Inflammatory macrophage (primary cell): ENCODE results near the gene PRLR.
"Not testable (repeated sequence)": the region's sequence is repeated elsewhere in the genome, so short reads cannot be mapped to it uniquely, and the experiment has no call there.

Experiments
- DNase-seq, 2 donors: peaks; one replicate each; pipeline ENCODE4 v3.0.0-alpha.2; 2020 to 2022
- total RNA-seq, 18 experiments: gene quantifications; one replicate each; lab custom pipeline; 2026; ENCODE audit warnings: mixed read lengths in 6 of 18, inconsistent platforms in 2 of 18; lab: John Stamatoyannopoulos, UW

PRLR gene
- 0.08 to 5.9 (median 0.91) reads per million in 18 experiments for total RNA-seq

DNA sequence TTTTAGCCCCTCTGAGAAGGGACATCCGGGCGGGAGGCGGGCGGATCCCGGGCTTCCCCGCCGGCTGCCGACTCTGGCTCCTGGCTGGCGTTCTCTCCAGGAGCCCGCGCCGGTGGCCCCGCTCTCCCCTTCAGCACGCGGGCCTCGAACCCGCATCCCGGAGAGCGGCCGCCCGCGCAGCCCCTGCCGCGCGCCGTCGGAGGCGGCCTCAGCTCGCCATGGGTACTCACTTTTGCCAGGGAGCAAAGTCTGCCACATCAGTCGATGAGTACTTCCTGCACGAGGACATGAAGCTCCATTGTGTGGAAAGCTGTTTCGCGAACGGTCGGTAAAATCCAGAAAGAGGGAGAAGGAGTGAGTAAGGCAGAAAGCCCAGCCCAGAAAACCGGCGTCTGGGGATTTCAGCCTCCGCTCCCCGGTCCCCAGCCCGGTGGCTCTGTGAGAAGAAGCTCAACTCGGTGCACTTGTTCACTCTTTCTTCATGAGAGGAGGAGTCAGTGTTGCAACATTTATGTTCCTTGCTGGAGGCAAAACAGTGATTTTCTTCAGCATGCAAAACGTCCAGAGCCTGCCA lies at the start of gene PRLR:
PRLR (minus strand) TSS at position 450 of the 574 bp plus-strand sequence. CDS start 140,867 bp downstream, outside the sequence.
- peak; percentile 48 to 59 for DNase-seq

DNA sequence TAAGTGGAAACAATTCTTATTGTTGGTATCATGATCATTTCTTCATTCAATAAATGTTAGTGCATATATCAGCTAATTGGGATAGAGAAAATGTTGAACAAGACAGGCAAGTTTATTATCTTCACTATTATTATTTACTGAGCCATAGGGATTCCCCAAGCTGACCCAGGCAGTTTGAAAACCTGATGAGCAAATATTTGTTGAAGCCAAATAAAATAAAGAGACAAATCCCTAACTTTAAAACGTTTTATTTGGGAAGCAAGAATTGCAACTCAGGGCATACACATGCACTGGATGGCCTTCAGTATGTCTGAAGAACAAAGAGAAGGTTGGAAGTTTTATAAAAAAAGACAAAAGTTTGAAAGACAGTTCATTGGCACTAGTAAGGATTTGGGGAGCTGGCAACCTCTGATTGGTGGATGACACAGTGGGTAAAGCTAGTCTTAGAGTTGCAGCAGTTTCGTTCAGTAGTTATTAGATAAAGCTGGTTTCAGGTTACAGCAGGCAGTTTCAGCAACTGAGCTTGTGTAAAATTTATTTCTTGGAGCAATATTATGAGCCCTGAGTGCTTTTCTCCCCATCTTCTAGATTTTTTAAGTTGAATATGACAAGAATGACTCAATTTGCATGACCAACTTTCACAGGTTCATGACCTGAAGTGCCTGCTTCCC lies 44.7 kb upstream of the PRLR start:
- DNase-seq: no peak

DNA sequence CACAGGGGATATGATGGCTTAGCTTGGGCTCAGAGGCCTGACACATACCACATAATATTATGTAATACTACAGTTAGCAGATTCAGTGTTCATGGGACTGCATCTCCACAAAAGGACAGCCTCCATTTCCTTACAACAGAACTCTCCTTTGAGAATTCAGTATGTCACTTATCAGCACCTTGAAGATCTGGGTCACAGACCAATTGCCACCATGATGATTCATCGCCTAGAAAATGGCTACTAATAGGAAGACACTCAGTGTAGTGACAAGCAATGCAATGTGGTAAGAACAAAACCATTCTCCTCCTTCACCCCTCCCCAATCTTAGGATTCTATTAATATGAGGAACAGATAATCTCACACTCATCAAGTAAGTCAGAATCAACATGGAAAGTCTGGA lies 38.7 kb upstream of the PRLR start:
- no peak for DNase-seq

DNA sequence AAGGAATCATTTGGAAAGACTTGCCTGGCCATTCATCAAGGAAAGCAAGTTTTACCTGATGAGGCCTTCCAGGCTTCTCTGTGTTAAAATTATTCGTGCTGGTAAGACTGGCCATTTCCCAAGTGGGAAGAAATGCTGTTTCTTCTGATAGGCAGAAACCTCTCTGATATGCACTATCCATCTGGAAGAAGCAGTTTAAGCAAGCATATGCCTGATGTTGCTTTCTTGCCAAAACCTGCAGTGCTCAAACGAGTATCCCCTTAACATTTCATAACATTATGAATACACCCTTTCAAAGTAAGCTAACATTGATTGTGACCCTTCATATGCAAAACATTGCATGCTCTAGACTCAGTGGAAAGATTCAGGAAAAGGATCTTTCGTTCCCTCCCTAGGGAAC lies 36.0 kb upstream of the PRLR start:
- no peak for DNase-seq

DNA sequence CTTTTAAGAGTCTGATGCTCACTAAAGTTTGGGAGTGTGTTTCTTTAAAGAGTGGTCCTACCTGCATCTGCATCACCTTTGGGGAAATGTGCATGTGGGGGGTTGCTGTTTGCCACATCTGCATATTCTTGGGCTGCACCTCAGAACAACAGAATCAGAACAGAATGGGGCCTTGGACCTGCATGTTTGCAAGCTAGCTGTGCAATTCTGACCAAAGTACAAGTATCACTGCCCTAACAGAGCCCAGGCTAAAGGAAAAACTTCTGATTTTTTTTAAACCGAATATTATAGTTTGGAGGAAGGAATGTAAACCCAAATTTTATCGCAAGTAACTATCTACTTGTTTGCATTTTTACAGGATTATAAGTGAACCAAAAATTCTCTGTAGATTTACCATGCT lies 34.2 kb upstream of the PRLR start:
- no peak for DNase-seq

DNA sequence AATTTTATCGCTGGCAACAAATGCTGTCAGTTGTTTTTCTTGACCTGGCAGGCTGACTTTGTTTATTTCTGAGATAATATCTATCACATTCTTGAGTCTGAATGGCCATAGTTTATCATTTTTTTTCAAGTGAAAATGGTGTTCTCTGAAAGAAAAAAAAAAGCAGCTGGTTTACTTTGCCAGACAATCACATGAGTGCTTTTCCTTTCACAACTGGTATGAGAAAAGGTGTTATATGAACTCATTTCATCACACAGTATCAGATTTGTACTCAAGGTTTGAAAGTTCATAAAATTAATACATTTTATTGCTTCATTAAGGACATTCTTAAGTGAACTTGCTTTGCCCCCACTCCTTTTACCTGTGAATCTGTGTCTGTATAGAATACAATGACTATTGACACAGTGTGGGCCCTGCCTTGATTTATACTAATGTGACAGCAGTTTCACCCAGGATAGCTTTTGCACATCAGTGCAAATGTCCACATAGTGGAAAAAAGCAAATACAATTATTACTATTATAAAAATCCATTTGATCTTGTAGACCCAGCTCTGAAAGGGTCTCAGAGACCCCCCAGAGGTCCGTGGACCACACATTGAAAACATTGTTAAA lies 33.1 kb upstream of the PRLR start:
- no peak for DNase-seq

DNA sequence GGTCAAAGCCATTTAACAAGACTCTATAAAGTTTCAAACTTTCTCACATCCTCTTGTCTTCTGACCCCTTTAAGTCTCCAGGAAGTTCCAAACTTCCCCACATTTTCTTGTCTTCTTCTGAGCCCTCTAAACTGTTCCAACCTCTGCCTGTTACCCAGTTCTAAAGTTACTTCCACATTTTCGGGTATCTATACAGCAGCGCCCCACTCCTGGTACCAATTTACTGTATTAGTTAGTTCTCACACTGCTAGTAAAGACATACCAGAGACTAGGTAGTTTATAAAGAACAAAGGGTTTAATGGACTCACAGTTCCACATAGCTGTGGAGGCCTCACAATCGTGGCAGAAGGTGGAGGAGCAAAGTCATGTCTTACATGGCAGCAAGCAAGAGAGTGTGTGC lies 23.3 kb upstream of the PRLR start:
- no peak for DNase-seq

DNA sequence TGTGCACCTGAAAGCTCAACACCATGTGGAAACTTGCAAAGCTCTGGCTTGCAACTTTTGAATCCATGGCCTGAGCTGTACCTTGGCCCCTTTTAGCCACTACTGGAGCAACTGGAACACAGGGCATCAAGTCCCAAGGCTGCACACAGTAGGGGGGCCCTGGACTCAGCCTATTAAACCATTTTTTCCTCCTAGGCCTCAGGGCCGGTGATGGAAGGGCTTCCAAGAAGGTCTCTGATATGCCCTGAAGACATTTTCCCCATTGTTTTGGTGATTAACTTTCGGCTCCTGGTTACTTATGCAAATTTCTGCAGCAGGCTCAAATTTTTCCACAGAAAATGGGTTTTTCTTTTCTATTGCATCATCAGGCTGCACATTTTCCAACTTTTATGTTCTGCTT lies 22.7 kb upstream of the PRLR start:
- no peak for DNase-seq

DNA sequence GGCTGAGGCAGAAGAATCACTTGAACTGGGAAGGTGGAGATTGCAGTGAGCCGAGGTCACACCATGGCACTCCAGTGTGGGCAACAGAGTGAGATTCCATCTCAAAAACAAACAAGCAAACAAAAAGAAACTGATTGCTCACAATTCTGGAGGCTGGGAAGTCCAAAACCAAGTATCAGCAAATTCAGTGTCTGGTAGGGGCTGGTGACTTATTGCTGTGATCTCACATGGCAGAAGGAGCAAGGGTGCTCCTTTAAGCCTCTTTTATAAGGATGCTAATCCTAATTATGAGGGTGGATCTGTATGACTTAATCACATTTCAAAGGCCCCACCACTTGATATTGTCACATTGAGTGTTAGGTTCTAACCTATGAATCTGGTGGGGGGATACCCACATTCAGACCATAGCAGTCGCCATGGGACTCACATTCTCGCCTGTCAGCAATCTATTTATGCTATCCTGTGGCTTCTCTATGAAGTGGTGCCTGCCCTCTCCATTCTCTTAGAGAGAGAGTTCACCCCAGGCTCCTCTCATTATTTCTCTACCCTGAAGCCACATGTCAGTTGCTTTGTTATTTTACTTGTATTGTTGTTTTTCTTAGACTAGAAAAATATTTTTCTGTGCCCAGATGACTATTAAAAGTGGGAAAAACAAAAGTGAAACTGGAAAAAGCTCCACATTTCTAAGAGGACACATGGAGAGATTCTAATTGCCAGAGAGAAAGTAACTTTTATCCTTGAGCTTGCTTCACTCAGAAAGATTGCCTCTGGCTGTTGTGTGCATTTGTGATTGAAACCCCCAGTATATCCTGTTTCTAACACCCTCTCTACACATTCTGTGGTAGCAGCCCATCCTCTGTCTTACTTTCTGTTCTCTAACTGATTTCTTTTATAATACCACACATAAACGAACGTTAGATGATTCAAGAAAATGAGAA lies 18.8 kb upstream of the PRLR start:
- no peak for DNase-seq

DNA sequence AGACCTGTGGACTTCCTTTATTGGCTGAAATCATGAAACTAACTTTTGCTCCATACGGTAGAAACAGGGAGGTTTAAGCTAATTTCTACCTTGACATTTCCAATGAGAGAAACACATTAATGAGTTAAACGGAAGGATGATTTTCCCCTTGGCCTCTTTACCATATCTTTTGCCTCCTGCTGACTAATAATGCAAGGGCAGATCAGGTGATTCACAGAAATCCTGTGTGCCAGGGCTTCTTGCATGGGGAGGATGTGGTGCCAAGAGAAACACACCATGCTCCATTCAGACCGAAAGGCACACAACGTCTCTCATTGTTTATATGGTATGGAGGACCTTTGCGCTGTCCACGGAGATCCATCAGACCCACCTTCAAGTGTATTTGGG lies 17.4 kb upstream of the PRLR start:
- DNase-seq: no peak

DNA sequence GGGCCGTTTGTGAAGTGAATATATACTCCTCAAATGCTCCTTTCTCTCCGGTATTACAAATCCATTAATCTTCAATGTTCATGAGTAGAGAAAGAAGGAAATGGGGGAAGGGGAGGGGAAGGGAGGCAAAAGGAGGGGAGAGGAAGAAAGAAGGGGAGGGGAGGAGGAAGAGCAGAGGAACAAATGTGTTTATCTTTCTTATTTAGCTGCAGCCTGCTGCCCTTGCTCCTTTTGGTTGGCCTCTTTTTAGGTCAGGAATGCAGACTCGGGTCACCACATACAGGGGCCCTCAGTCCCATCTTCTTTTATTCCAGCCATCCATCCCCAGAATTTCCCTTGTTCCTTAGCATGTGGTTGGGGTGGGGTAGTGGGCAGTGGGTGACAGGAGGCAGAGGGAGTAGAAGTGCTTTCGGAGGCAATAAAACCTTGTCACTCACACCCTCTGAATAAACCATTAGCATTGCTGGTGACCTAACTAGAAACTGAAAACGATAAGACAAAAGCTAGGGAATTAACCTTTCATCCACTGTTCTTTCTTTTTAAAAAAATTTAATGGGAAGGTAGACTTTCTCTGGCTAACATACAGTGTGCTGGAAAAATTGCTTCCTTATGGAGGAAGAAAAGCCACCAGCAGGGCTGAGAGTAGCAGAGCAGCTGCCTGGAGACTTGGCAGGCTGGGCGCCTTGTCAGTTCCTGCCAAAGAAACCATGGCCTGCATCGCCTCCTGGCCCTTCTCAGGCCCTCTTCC lies 16.8 kb upstream of the PRLR start:
- DNase-seq: no peak

DNA sequence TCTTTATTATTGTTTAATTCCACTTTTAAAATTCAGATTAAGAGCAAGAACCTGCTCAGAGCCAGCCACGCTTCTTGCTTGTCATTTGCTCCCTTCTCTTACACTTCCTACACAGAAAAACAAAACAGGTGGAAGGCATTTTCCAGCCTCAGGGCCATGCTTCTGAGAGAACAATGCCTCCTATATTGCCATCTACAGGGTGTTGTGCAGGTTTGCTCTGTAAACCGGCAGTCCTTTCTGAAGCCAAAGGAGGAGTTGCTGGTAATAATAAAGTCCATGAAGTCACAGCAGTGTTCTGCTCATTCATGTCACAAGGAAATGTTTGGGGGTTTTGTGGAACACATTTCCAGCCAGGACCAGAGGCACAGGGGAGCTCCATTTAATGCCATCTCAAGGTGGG lies 16.1 kb upstream of the PRLR start:
- DNase-seq: no peak

DNA sequence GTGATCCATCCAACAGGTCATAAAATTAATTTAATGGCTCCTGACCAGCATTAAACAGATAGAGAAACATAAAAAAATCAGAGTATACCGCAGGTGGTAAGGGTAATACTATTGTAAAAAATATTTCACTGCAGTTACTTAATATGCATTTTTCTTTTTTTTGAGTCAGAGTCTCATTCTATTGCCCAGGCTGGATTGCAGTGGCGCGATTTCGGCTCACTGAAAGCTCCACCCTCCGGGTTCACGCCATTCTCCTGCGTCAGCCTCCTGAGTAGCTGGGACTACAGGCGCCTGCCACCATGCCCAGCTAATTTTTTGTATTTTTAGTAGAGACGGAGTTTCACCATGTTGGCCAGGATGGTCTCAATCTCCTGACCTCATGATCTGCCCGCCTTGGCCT lies 15.1 kb upstream of the PRLR start:
- DNase-seq: not testable (repeated sequence)

DNA sequence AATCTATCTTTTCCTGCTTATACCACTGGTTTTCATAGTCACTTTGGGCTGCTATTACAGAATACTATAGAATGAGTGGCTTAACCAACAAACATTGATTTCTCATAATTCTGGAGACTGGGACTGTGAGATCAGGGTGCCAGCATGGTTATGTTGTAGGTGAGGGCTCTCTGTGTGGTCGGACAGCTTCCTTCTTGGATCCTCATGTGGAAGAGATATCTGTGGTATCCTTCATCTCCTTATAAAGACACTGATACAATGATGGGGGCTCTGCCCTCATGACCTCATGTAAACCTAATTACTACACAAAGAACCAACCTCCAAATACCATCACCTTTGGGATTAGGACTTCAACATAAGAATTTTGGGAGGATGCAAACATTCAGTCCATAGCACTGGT lies 13.9 kb upstream of the PRLR start:
- DNase-seq: no peak

DNA sequence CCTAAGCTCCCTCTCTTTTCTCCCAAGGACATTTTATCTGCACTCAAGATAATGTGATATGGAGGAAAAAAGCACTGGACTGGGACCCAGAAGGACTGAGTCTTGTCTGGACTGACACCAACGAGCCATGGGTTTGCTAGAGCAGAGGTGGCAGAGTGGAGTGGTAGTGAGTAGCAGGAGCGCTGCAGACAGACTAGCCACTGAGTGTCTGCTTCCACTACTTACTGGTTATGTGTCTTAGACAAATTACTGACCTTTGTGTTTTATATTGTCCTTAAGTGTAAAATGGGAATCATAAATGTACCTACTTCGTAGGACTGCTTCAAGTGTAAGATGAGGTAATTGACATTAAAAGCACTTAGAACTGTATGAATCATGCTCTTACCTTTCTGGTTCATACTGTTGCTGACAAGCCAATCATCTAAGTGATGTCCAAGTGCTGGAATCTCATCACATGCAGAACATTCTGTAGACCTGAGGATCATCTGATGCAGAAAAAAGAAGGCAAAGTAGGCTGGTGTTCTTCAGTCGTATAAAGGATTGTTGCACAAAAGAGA lies 12.5 kb upstream of the PRLR start:
- no peak for DNase-seq

DNA sequence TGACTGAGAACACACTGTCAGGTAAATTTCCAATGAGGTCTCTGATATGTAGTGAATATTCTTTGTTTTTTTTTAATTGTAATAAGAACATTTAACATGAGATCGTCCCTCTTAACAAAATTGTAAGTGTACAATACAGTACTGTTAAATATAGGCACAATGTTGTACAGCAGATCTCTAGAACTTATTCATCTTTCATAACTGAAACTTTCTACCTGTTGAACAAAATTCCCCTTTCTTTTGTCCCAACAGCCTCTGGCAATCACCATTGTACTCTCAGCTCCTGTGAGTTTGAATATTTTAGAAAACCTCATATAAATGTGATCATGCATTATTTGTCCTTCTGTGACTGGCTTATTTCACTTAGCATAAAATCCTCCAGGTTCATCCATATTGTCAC lies 10.6 kb upstream of the PRLR start:
- no peak for DNase-seq

DNA sequence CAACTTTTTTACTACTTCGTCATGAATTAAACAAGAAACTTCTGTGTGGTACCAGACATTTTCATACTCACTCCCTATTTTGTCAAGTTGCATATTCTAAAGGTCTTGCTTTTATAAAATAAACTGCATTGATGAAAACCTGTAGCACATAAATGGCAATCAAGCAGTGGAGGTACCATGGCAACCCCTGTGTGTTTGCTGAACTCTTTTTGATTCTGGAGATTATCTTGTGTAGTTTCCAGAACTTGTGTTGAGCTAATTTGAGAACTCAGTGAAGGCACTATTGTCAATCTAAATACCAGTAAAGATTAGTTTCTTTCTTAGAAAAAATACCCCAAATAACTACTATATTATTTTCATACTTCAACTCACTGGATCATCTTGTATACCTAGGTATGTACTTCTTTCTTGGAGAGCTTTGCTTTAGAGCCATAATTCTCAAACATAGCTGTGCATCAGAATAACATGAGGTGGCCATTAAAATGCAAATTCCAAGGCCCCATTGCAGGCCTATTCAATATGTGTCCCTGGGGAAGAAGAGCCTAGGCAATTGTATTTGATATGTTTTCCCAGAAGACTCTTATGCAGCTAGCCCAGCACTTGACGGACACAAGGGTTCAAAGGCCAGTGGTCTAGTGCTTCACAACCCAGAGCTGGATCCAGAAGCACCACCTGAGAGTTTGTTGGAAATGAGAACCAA lies 9.8 kb upstream of the PRLR start:
- no peak for DNase-seq

DNA sequence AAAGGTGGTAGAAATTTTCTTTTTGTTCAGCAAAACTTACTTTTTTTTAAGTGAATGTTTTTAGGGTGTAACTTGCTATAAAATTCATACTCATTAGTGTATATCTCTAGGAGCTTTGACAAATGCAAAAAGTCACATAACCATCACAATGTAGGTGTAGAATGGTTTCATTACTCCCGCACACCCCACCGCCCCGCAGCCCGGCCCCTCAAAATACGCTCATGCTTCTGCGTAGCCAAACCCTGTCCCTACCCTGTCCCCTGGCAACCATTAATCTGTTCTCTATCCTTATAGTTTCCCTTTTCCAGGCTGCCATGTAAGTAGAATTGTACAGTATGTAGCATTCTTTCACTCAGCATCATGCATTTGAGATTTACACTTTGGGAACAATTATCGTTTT lies 9.2 kb upstream of the PRLR start:
- no peak for DNase-seq

DNA sequence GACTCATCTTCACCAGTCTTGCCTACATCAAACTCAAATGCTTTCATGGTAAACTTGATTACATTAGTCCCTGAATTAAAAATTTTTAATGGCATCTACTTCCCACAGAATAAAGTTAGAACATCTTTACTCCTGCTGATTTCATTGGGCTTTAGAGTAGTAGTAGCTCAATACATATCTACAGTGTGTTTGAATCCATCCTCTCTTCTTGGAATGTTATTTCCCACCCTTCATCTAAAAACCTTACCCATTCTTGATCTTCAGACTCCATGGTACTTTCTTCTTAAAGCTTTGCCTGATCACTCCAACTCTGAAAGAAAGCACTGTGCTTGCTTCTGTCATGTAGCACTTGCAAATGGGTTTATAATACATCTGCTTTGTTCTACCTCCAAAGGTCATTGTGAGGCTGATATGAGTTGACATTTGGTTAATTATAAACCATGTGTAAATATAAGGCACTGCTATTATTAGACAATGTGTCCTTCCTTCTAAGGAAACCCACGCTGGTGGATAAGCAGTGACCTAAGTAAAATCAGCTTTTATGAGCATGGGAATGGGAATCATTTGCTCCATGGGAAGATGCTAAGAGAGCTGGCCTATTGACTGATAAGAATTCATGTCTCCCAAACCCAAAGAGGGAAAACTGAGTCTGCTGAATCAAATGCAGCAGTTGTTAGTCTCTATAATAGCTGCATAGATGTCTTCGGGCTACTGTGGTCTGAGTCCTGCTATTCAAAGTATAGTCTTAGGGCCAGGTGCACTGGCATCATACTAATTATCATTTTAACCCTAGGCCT lies 7.5 kb upstream of the PRLR start:
- no peak for DNase-seq

DNA sequence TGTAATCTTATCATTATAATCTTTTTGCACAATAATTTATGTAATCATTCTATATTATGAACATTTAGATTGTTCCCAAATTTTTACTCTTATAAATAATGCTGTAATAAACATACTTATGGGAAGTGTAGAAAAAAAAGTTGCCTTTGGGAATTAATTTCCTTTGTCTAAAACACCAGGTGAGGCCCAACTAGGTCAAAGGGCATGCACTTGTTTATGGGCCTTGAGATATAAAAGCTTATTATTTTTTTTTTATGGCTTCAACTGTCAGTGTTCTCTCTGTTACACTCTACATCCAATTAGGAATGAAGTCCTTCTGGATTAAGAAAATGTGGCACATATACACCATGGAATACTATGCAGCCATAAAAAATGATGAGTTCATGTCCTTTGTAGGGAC lies 6.5 kb upstream of the PRLR start:
- DNase-seq: no peak

DNA sequence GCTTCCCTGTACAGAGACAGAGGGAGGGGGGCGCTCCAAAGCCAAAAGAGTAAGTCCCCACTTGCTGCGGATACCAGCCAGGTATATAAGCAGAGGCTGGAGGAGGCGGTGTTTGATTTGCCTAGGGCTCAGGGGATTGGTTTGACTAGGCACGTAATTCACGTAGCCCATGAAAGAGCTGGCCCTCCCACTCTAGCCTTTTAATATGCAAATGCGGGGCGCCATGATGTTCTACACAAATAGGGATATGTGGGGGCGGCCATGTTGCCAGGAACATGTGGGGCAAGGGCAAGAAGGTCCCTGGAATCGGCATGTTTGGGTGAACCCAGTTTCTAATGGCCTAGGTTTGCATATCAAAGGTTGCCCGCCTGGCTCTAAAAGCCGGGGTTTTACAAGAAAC lies 3.3 kb upstream of the PRLR start:
- DNase-seq: no peak
